Fibroblast of villous mesenchyme (primary cell): ENCODE results near the gene LMF2. TPM values are rescaled to one million over a fixed set of nuclear protein-coding genes. Genes with fewer than 3 reads are reported as not detected.
"Not testable (repeated sequence)": the region's sequence is repeated elsewhere in the genome, so short reads cannot be mapped to it uniquely, and the experiment has no call there.

Source experiments
- DNase-seq: peaks from one replicate; pipeline ENCODE4 v3.0.0-alpha.2; 2010; ENCODE audit warnings: low read depth
- H3K4me3 ChIP-seq: 2 replicates; pipeline ENCODE4 v1.5.1; 2011; ENCODE audit warnings: low read depth, mild to moderate bottlenecking, low read length
- total RNA-seq: library from RNA; depleted of rRNA; stranded (reverse); fragments of >200 nt; gene quantifications from 2 replicates; pipeline ENCODE4 v1.2.3, GENCODE V29; 2012
- TF ChIP-seq, protein P1 (sequence below): IDR thresholded peaks from 2 replicates; pipeline ENCODE4 v1.5.1; 2012; ENCODE audit warnings: low read depth, mild to moderate bottlenecking, low read length; ENCODE audit not compliant: insufficient read depth

The LMF2 gene
- total RNA-seq, 1 donor: 50.1 TPM

DNA sequence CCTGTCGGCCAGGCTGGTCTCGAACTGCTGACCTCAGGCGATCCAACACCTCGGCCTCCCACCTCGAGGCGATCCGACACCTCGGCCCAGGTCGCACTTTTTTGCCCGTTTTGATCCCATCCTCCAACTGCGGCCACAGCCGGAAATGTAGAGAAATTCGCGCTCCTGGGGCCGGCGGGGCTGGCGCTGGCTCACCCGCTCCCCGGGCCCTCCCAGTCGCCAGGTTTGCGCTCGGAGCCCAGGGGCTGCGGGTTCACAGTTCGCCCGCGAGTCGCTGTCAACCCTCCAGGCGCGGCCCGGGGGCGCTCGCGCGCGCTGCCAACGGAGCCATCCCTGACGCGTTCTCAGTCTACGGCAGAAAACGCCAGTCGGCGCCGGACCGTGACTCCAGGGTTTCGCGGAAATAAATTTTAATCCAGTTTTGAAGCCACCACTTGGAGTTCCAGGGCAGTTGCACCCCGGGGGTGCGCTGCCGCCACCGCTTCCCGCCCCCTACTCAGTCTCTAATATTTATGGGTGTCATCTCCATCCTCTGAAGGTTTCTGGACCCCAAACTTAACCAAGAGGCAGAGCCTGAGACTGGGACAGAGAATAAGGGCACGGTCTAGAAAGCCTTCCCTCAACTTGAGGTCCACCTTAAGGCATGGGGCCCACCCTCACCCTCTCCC lies 36.7 kb upstream of the LMF2 start:
- DNase-seq: peak; percentile 78
- TF ChIP-seq, protein P1, sequence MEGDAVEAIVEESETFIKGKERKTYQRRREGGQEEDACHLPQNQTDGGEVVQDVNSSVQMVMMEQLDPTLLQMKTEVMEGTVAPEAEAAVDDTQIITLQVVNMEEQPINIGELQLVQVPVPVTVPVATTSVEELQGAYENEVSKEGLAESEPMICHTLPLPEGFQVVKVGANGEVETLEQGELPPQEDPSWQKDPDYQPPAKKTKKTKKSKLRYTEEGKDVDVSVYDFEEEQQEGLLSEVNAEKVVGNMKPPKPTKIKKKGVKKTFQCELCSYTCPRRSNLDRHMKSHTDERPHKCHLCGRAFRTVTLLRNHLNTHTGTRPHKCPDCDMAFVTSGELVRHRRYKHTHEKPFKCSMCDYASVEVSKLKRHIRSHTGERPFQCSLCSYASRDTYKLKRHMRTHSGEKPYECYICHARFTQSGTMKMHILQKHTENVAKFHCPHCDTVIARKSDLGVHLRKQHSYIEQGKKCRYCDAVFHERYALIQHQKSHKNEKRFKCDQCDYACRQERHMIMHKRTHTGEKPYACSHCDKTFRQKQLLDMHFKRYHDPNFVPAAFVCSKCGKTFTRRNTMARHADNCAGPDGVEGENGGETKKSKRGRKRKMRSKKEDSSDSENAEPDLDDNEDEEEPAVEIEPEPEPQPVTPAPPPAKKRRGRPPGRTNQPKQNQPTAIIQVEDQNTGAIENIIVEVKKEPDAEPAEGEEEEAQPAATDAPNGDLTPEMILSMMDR: peak; percentile 59
- peak overlapping the region; percentile 29 for H3K4me3 ChIP-seq

DNA sequence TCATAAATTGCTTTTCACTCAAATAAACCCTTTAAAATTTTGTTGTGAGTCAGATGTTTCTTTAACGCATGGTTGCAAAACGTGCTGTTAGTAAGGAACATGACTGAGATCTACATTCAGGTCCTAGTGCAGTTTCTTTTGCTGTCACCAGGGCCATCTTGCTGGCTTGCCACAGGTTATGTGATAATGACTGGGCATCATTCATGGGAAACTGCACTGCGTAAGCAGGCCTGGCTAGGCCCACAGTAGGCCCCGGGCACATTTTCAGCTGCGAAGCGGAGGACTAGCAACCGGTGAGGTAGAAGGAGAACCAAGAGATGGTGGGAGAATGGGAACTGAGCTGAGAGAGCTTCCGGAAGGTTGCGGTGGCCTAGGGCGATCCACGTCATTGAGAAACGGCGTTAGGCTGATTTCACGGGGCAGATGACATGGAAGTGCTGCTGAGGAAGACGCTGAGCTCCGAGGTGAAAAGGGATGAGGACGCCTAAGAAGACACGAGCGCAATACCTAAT lies 35.0 kb upstream of the LMF2 start:
- TF ChIP-seq, protein P1: no peak
- H3K4me3 ChIP-seq: no peak overlapping the region
- DNase-seq: peak; percentile 39

DNA sequence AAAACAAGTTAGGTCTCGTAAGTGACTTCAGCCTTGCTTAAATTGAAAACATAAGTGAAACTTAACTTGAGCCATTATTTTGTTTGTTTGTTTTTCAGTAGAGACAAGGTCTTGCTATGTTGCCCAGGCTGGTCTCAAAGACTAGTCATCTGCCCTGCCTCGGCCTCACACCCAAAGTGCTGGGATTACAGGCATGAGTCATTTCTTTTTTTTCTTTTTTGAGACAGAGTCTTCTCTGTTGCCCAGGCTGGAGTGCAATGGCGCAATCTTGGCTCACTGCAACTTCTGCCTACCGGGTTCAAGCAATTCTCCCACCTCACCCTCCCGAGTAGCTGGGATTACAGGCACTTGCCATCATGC lies 34.1 kb upstream of the LMF2 start:
- DNase-seq: peak; percentile 95
- not testable (repeated sequence) for H3K4me3 ChIP-seq

DNA sequence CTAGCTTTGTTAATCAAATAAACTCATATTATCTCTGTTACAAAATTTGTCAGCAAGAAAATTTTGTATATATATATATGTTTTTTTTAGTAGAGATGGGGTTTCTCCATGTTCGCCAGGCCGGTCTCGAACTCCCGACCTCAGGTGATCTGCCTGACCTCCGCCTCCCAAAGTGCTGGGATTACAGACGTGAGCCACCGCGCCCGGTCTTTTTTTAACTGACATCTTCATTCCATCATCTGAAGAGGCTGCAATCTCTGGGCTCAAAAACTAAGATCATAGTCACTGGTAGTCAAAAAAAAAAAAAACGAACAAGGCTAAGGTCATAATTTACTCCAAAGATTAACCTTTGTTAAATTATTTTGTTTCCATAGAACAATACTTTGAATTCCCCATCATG lies 32.9 kb upstream of the LMF2 start:
- TF ChIP-seq, protein P1: no peak
- no peak for DNase-seq
- H3K4me3 ChIP-seq: no peak overlapping the region

DNA sequence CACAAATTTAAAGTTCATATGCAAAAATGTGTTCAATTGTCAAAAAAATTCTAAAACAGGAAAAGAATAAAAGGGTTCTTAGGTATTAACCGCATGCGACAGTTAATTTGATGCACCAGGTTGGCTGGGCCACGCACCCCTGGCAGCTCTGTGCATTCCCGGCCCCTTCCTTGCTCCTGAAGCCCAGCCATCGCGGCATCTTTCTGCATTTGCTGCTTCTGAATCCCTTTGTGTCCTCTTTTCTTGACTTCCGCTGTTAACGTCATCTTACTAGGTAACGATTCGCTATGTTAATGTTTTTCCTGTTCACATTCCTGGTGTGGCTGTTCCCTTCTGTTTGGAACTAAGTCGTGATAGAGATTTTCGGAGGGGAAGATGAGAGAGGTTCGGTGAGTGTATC lies 30.3 kb upstream of the LMF2 start:
- TF ChIP-seq, protein P1: no peak
- no peak for DNase-seq
- H3K4me3 ChIP-seq: no peak overlapping the region

DNA sequence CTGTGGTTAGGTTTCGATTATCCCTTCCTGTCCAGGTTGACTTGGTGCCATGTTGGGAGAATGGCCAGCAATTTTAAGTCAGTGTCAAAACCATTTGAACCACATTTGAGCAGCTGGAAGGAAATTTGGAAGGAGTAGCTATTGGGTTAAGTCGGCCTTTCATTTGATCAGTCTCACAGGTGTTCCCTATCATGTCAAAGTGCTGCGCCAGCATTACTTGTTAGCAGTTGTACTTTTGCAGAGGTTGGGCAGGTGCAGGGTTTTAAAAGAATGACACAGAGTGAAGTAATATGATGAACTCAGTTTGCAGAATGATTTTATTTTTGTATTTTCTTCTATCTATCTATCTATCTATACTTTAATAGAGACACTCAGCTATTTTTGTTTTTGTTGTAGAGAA lies 28.7 kb upstream of the LMF2 start:
- TF ChIP-seq, protein P1: no peak

DNA sequence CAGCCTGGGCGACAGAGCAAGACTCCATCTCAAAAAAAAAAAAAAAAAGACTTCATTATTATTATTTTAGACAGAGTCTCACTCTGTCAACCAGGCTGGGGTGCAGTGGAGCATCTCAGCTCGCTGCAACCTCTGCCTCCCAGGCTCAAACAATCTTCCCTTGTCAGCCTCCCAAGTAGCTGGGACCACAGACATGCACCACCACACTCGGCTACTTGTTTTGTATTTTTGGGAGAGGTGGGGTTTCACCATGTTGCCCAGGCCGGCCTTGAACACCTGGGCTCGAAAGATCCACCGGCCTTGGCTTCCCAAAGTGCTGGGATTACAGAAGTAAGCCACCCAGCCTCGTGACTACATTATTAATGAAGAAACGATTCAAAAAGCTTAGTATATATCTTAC lies 27.6 kb upstream of the LMF2 start:
- TF ChIP-seq, protein P1: no peak
- H3K4me3 ChIP-seq: no peak overlapping the region
- no peak for DNase-seq

More for the DNA sequence above, 28.7 kb upstream of the LMF2 start:
- H3K4me3 ChIP-seq: no peak overlapping the region
- DNase-seq: no peak

DNA sequence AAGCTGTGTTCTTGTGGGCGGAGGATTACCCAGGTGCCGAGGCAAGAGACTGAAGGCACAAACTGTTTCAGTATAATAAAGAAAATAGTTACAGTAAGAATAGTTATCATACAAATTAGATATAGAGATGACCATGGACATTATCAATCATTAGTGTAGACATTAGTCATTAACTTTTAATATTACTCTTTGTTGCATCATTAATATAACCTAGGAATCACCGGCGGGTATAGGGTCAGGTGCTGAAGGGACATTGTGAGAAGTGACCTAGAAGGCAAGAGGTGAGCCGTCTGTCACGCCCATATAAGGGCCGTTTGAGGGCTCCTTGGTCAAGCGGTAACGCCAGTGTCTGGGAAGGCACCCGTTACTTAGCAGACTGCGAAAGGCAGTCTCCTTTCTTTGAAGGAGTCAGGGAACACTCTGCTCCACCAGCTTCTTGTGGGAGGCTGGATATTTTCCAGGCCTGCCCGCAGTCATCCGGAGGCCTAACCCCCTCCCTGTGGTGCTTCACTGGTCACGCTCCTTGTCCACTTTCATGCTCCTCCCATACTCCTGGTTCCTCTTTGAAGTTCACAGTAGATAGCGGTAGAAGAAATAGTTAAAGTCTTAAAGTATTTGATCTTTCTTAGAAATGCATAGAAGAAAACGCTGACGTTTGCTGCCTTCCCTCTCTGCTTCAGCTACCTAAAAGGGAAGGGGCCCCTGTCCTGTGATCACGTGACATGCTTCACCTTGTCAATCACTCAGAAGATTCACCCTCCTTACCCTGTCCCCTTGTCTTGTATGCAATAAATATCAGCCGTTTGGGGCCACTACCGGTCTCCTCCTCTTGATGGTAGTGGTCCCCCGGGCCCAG lies 26.6 kb upstream of the LMF2 start:
- DNase-seq: peak; percentile 92

More for the DNA sequence above, 26.6 kb upstream of the LMF2 start:
- H3K4me3 ChIP-seq: not testable (repeated sequence)
